Heart right ventricle (tissue), 16 donors: Measurements from ENCODE around the gene ARID5B. TPM values are rescaled to one million over a fixed set of nuclear protein-coding genes. Genes with fewer than 3 reads are reported as not detected.

ENCODE experiments used
- ATAC-seq, 8 donors: fragments of 200-7000 bp; cut with Tn5 transposase; one replicate each; pipeline ENCODE4 v1.9.1; 2020; ENCODE audit warnings: mild to moderate bottlenecking in 8 of 8, moderate library complexity in 8 of 8, moderate number of reproducible peaks in 1 of 8
- DNase-seq, 2 donors: peaks; one replicate each; pipeline ENCODE4 v3.0.0-alpha.2; 2020
- H3K27ac ChIP-seq, 10 donors: fragments of 200-600 bp; sonication (generic) in 2 of 10; one replicate each; pipeline versions ENCODE4 v1.5.0 to v1.8.0; 2020 to 2022; ENCODE audit warnings: mild to moderate bottlenecking in 3 of 10
- H3K27me3 ChIP-seq, 7 donors: fragments of 200-600 bp; one replicate each; pipeline ENCODE4 v1.8.0; 2021 to 2022; ENCODE audit warnings: mild to moderate bottlenecking in 2 of 7
- H3K36me3 ChIP-seq, 9 donors: fragments of 200-600 bp; sonication (generic) in 1 of 9; one replicate each; pipeline versions ENCODE4 v1.5.0 to v1.8.0; 2020 to 2022; ENCODE audit warnings: mild to moderate bottlenecking in 2 of 9
- H3K4me1 ChIP-seq, 9 donors: fragments of 200-600 bp; sonication (generic) in 1 of 9; one replicate each; pipeline versions ENCODE4 v1.5.0 to v1.8.0; 2020 to 2022; ENCODE audit warnings: mild to moderate bottlenecking in 4 of 9
- H3K4me3 ChIP-seq, 10 donors: fragments of 200-600 bp; sonication (generic) in 2 of 10; one replicate each; pipeline versions ENCODE4 v1.5.0 to v1.8.0; 2020 to 2022; ENCODE audit warnings: mild to moderate bottlenecking in 7 of 10, moderate library complexity in 2 of 10
- H3K9me3 ChIP-seq, 11 donors: fragments of 200-600 bp in 10 of 11; sonication (generic) in 2 of 11; one replicate each; pipeline versions ENCODE4 v1.5.0 to v1.8.0; 2013 to 2022; ENCODE audit warnings: mild to moderate bottlenecking in 2 of 11, control low read depth in 1 of 11, moderate library complexity in 1 of 11
- CTCF ChIP-seq, 9 donors: fragments of 200-600 bp; sonication (generic) in 2 of 9; IDR thresholded peaks; one replicate each; pipeline versions ENCODE4 v1.5.0 to v1.8.0; 2021 to 2022; ENCODE audit warnings: antibody characterized with exemption in 9 of 9, mild to moderate bottlenecking in 5 of 9, moderate library complexity in 1 of 9
- WGBS, 2 donors: extraction: QIAGEN DNeasy Blood & Tissue Kit; methylation state at CpG; one replicate each; pipeline ENCODE4 v1.1.7; 2013; ENCODE audit warnings: inconsistent platforms in 1 of 2; 5-methylcytosine and 5-hydroxymethylcytosine counted together
- intact Hi-C, 10 donors: fragments of 100-400 bp; cut with DNase I; formaldehyde crosslinking; loops; one replicate each; pipeline versions ENCODE4 v1.11.1 to v1.14.2; 2022
- polyA plus RNA-seq, 2 donors: library from polyadenylated mRNA; stranded (reverse); fragments of 200-250 nt; gene quantifications; one replicate each; pipeline ENCODE4 v1.2.3, GENCODE V29; 2013
- total RNA-seq, 10 donors: library from RNA; stranded (reverse); fragmentation: NEBNext Ultra II Directional in 3 of 10; extraction: Animal tissue kit (Norgen Biotek cat#: 25700) in 3 of 10; gene quantifications; one replicate each; pipeline versions ENCODE4 v1.2.1 to v1.2.4, GENCODE V29; 2021 to 2023
- donor health status: Arrhythmogenic right ventricular cardiomyopathy.
- donor health status: ischemic (EF 13 %, LVEDD 7.1; RV severe dilation, severe dysfunction).
- donor health status: healthy with polysubstance abuse.
- donor health status: DM: no; HTN: yes; CAD: no.
- donor health status: DM: no; HTN: no; CAD: no.
- donor health status: ischemic (EF 25% LVEDD 6.9; RV normal size, moderate dysfunction).
- donor health status: ischemic (EF 25% LVEDD 5.7; RV mildly dilated, moderate dysfunction).
- donor health status: healthy.
- donor health status: DM: yes; HTN: yes; CAD: no.
- donor health status: Ischemic cardiomyopathy.
- donor health status: ischemic (EF 35%, LVEDD 5.7; RV mildly dilated, moderate dysfunction).
- donor health status: nonischemic (EF 11% LVEDD 7.7; RV severe dilation, severe dysfunction).
- donor health status: DM: yes; HTN: yes; CAD: no.
- donor health status: PGD.
- donor health status: ischemic (EF 29% LVEDD 5.4; RV normal size, mild dysfunction).
- donor health status: nonischemic (EF 23%, LVEDD 6.1; RV moderate dilation, normal function).

The ARID5B gene
- total and polyA plus RNA-seq, 12 donors, result 5.3 to 108 (median 25.5) TPM

- 60 to 72% methylated on average over 7 of the region's 7 CpGs for WGBS, 2 donors
Measured at GRCh38 chr10:62034096-62034640, 132.7 kb downstream of the ARID5B start.

GRCh38 chr10:62036186-62037081 lies 134.9 kb downstream of the ARID5B start:
- peak in 1 of 8 donors; percentile 56 for ATAC-seq
- no peak for DNase-seq
- intact Hi-C loops, result loop anchor here in 9 of 10 donors (2.0 to 10.0 kb wide), 9 partner anchors 134 to 396 kb away; partner anchors contain the start of gene ARID5B (in 2 of the 9)
- no peak overlapping the region for H3K4me3 ChIP-seq
- H3K4me1 ChIP-seq, result peaks cover 0 to 44% (median 34%) of the 10 kb centered on the region in 9 donors
- no peaks in the 10 kb centered on the region for H3K27me3 ChIP-seq
- no peaks in the 10 kb centered on the region for H3K36me3 ChIP-seq
- H3K9me3 ChIP-seq, result no peaks in the 10 kb centered on the region
- WGBS, 2 donors, result 91 to 92% methylated on average over 11 of the region's 11 CpGs
- TF ChIP-seq CTCF (IDR thresholded peaks at IDR 0.05), result no peak
- peak overlapping the region in 4 of 10 donors; percentile 7 to 28 (median 16) for H3K27ac ChIP-seq

More at GRCh38 chr10:62034096-62034640, 132.7 kb downstream of the ARID5B start:
- intact Hi-C loops, result loop anchor here in 1 of 10 donors (2.0 to 10.0 kb wide), 2 partner anchors 139 to 213 kb away; no protein-coding TSS in a partner anchor
- ATAC-seq, result no peak
- H3K27ac ChIP-seq, result no peak overlapping the region
- H3K4me3 ChIP-seq, result no peak overlapping the region
- TF ChIP-seq CTCF (IDR thresholded peaks at IDR 0.05), result no peak
- no peaks in the 10 kb centered on the region for H3K27me3 ChIP-seq
- no peak for DNase-seq
- H3K4me1 ChIP-seq, result peaks cover 0 to 40% (median 30%) of the 10 kb centered on the region in 9 donors
- no peaks in the 10 kb centered on the region for H3K36me3 ChIP-seq
- no peaks in the 10 kb centered on the region for H3K9me3 ChIP-seq

GRCh38 chr10:62037166-62037831 lies 135.8 kb downstream of the ARID5B start:
- Histone ChIP-seq H3K27me3 (no peaks in the 10 kb centered on the region), H3K9me3 (no peaks in the 10 kb centered on the region), H3K36me3 (no peaks in the 10 kb centered on the region), H3K4me3 (no peak overlapping the region), H3K4me1 (peaks cover 0 to 40% (median 34%) of the 10 kb centered on the region in 9 donors), H3K27ac (peak overlapping the region in 5 of 10 donors; percentile 7 to 28 (median 11))
- WGBS, 2 donors, result 74% methylated on average over 8 of the region's 8 CpGs
- no peak for TF ChIP-seq CTCF (IDR thresholded peaks at IDR 0.05)
- intact Hi-C loops, result loop anchor here in 9 of 10 donors (2.0 to 10.0 kb wide), 9 partner anchors 135 to 395 kb away; partner anchors contain the start of gene ARID5B (in 2 of the 9)
- DNase-seq (no peak), ATAC-seq (peak in 7 of 8 donors; percentile 18 to 58 (median 33))
